NCI-H2227 treated with DMSO at 0.1 percent for 48 hours (cell line): ENCODE measurements around the gene TMEM52B.
"Not testable (repeated sequence)": the region's sequence is repeated elsewhere in the genome, so short reads cannot be mapped to it uniquely, and the experiment has no call there.

ENCODE experiments used
- DNase-seq: peaks from one replicate; lab custom pipeline; 2025; lab: John Stamatoyannopoulos, UW

Gene TMEM52B

GRCh38 chr12:10171973-10172728, 6.7 kb upstream of the TMEM52B start, which contains the start of gene OLR1:
Gene OLR1, minus strand, starts transcription at chr12:10172132. Its CDS starts 55 bp downstream, at chr12:10172077.
- no peak for DNase-seq

- no peak for DNase-seq
Measured at GRCh38 chr12:10174986-10175614, 3.7 kb upstream of the TMEM52B start.

- DNase-seq: no peak
Measured at GRCh38 chr12:10175846-10176636, 2.8 kb upstream of the TMEM52B start.

GRCh38 chr12:10179776-10180181, 947 bp downstream of the TMEM52B start:
- DNase-seq: no peak

GRCh38 chr12:10182354-10183049, 3.7 kb downstream of the TMEM52B start:
- no peak for DNase-seq

GRCh38 chr12:10184261-10184843, 5.5 kb downstream of the TMEM52B start:
- DNase-seq: no peak

GRCh38 chr12:10186299-10186698, 7.5 kb downstream of the TMEM52B start:
- no peak for DNase-seq

GRCh38 chr12:10186958-10187357, 8.1 kb downstream of the TMEM52B start:
- not testable (repeated sequence) for DNase-seq

GRCh38 chr12:10189653-10190052, 10.8 kb downstream of the TMEM52B start:
- no peak for DNase-seq

GRCh38 chr12:10190558-10191388, 11.9 kb downstream of the TMEM52B start:
- DNase-seq: no peak

GRCh38 chr12:10191865-10192264, 13.0 kb downstream of the TMEM52B start:
- no peak for DNase-seq

GRCh38 chr12:10194160-10194670, 15.4 kb downstream of the TMEM52B start:
- DNase-seq: no peak

- no peak for DNase-seq
Measured at GRCh38 chr12:10196210-10196609, 17.4 kb downstream of the TMEM52B start.

- no peak for DNase-seq
Measured at GRCh38 chr12:10197879-10198278, 19.0 kb downstream of the TMEM52B start.

GRCh38 chr12:10204495-10204894, 25.7 kb downstream of the TMEM52B start:
- not testable (repeated sequence) for DNase-seq

- DNase-seq: no peak
Measured at GRCh38 chr12:10205220-10205807, 26.5 kb downstream of the TMEM52B start.

GRCh38 chr12:10207136-10207535, 28.3 kb downstream of the TMEM52B start:
- no peak for DNase-seq

GRCh38 chr12:10210225-10210624, 31.4 kb downstream of the TMEM52B start:
- no peak for DNase-seq

- no peak for DNase-seq
Measured at GRCh38 chr12:10211101-10211939, 32.5 kb downstream of the TMEM52B start.
